Endothelial cell of umbilical vein (primary cell): ENCODE data around the gene ABLIM2. TPM values are rescaled to one million over a fixed set of nuclear protein-coding genes. Genes with fewer than 3 reads are reported as not detected.
A peak's percentile ranks its signal among the peaks of the same experiment; 100 is the strongest.

Experiments used
- BruUV-seq: library from RNA; stranded (reverse); fragments of 400-500 nt; replicated peaks from 2 replicates; lab custom pipeline; 2021; lab: Mats Ljungman, UMichigan
- CTCF ChIA-PET: fragments of 300-600, 350-600 bp; sonication (Branson Sonifier 250); formaldehyde crosslinking; loops from one replicate; lab custom pipeline; 2021; ENCODE audit warnings: antibody characterized with exemption, inconsistent platforms; lab: Charles Lee
- POLR2A ChIA-PET: fragments of 300-600, 350-600 bp; sonication (Branson Sonifier 250); formaldehyde crosslinking; loops from one replicate; lab custom pipeline; 2021; ENCODE audit warnings: antibody characterized with exemption, inconsistent platforms; lab: Charles Lee
- DNase-seq: peaks from one replicate; pipeline ENCODE4 v3.0.0-alpha.2; 2011; ENCODE audit warnings: low read depth, low spot score
- FAIRE-seq: peaks from 2 replicates; lab custom pipeline; 2011; peaks lifted over from hg19 to GRCh38; lab: Jason Lieb, UNC
- H2AFZ ChIP-seq: 2 replicates; pipeline ENCODE4 v1.6.0; 2012; ENCODE audit warnings: low read depth, low read length, control low read depth, inconsistent platforms
- H3K27ac ChIP-seq: 2 replicates; pipeline ENCODE4 v1.5.1; 2011; ENCODE audit warnings: low read depth, mild to moderate bottlenecking, control low read depth, low read length, moderate library complexity; ENCODE audit not compliant: insufficient read depth
- H3K27me3 ChIP-seq, 2 experiments: 2 replicates each; pipeline versions ENCODE4 v1.6.0 to v1.6.1; 2011; ENCODE audit warnings: low read length in 2 of 2, mixed read lengths in 1 of 2; ENCODE audit not compliant: control insufficient read depth in 2 of 2, insufficient read depth in 2 of 2
- H3K36me3 ChIP-seq, 2 experiments: 2 replicates in 1 of 2; 3 replicates in 1 of 2; pipeline ENCODE4 v1.5.1; 2011; ENCODE audit warnings: low read length in 2 of 2, mild to moderate bottlenecking in 1 of 2, moderate library complexity in 1 of 2; ENCODE audit not compliant: control insufficient read depth in 2 of 2, insufficient read depth in 2 of 2; ENCODE audit errors: extremely low read depth in 1 of 2
- H3K4me1 ChIP-seq: 3 replicates; pipeline ENCODE4 v1.5.1; 2011; ENCODE audit warnings: mild to moderate bottlenecking, low read length; ENCODE audit not compliant: control insufficient read depth, insufficient read depth; ENCODE audit errors: extremely low read depth
- H3K4me2 ChIP-seq: 2 replicates; pipeline ENCODE4 v1.6.1; 2011; ENCODE audit warnings: low read length, control low read depth, mixed read lengths; ENCODE audit not compliant: insufficient read depth
- H3K4me3 ChIP-seq, 3 experiments: fragments of 200-600 bp in 1 of 3; sonication (generic), shearing (Covaris generic) in 1 of 3; replicated peaks in 1 of 3; 2 replicates each; pipeline ENCODE4 v1.5.1; 2011 to 2016; ENCODE audit warnings: control low read depth in 3 of 3, low read length in 3 of 3, mild to moderate bottlenecking in 2 of 3, inconsistent platforms in 1 of 3, low read depth in 1 of 3, moderate library complexity in 1 of 3; ENCODE audit not compliant: insufficient read depth in 1 of 3
- H3K79me2 ChIP-seq: 2 replicates; pipeline ENCODE4 v1.6.0; 2012; ENCODE audit warnings: low read length, inconsistent platforms; ENCODE audit not compliant: control insufficient read depth, insufficient read depth
- H3K9ac ChIP-seq: replicated peaks from 2 replicates; pipeline ENCODE3; 2011; ENCODE audit warnings: low read length, control low read depth; ENCODE audit not compliant: insufficient read depth; ENCODE audit errors: extremely low read depth
- H3K9me1 ChIP-seq: replicated peaks from 3 replicates; pipeline ENCODE4 v1.6.0; 2011; ENCODE audit warnings: mild to moderate bottlenecking, low read length; ENCODE audit not compliant: control insufficient read depth, insufficient read depth; ENCODE audit errors: extremely low read depth
- H3K9me3 ChIP-seq: replicated peaks from 2 replicates; pipeline ENCODE4 v1.5.1; 2012; ENCODE audit warnings: low read length, inconsistent platforms; ENCODE audit not compliant: control insufficient read depth, insufficient read depth
- H4K20me1 ChIP-seq: replicated peaks from 2 replicates; pipeline ENCODE3; 2011; ENCODE audit warnings: mild to moderate bottlenecking, low read length; ENCODE audit not compliant: control insufficient read depth, insufficient read depth; ENCODE audit errors: extremely low read depth
- CTCF ChIP-seq, 2 donors: IDR thresholded peaks; 1 replicate in 1 of 2; 2 replicates in 1 of 2; pipeline ENCODE4 v1.5.1; 2011; ENCODE audit warnings: low read length in 2 of 2, mild to moderate bottlenecking in 2 of 2, moderate library complexity in 2 of 2, control low read depth in 1 of 2, inconsistent platforms in 1 of 2, low read depth in 1 of 2; ENCODE audit not compliant: insufficient read depth in 1 of 2; ENCODE audit errors: extremely low read depth in 1 of 2
- EZH2 ChIP-seq: IDR thresholded peaks from 2 replicates; pipeline ENCODE4 v1.6.1; 2012; ENCODE audit warnings: borderline replicate concordance, low read depth, mild to moderate bottlenecking, moderate library complexity, low read length, inconsistent platforms; ENCODE audit not compliant: severe bottlenecking
- FOS ChIP-seq: IDR thresholded peaks from 2 replicates; pipeline ENCODE4 v1.6.1; 2011; ENCODE audit warnings: mild to moderate bottlenecking, low read length, moderate library complexity, borderline replicate concordance; ENCODE audit not compliant: insufficient read depth
- GATA2 ChIP-seq: IDR thresholded peaks from 2 replicates; pipeline ENCODE4 v1.7.0; 2011; ENCODE audit warnings: low read depth, mild to moderate bottlenecking, moderate library complexity, mixed read lengths, low read length; ENCODE audit not compliant: insufficient read length, insufficient read depth
- JUN ChIP-seq: IDR thresholded peaks from 2 replicates; pipeline ENCODE4 v1.6.1; 2011; ENCODE audit warnings: borderline replicate concordance, low read depth; ENCODE audit not compliant: insufficient read length, insufficient read depth
- MAX ChIP-seq: IDR thresholded peaks from 2 replicates; pipeline ENCODE4 v1.6.1; 2011; ENCODE audit not compliant: insufficient read depth, insufficient read length
- MYC ChIP-seq: IDR thresholded peaks from one replicate; pipeline ENCODE4 v1.6.1; 2011; ENCODE audit warnings: mild to moderate bottlenecking, low read depth, low read length
- POLR2A ChIP-seq: IDR thresholded peaks from 2 replicates; pipeline ENCODE4 v1.6.1; 2012; ENCODE audit warnings: low read depth, mild to moderate bottlenecking, control low read depth, low read length
- POLR2AphosphoS5 ChIP-seq: IDR thresholded peaks from 2 replicates; pipeline ENCODE4 v1.6.1; 2012; ENCODE audit warnings: low read depth, mild to moderate bottlenecking, control low read depth, low read length, moderate library complexity; ENCODE audit not compliant: insufficient read depth
- dilution Hi-C: fragments of 300-500 bp; cut with MboI; formaldehyde crosslinking; loops from one replicate; pipeline ENCODE4 v1.15.0; 2019; ENCODE audit warnings: low sequenced_read_pairs; ENCODE audit not compliant: extremely low pct_ligation_motif_present
- intact Hi-C: fragments of 100-400 bp; cut with micrococcal nuclease; formaldehyde crosslinking; loops from one replicate; pipeline ENCODE4 v1.10.0; 2022
- polyA plus RNA-seq, 4 experiments: library from polyadenylated mRNA; depleted of rRNA in 3 of 4; stranded (reverse) in 3 of 4; unstranded in 1 of 4; fragments of >200 nt; gene quantifications; 2 replicates each; pipeline versions ENCODE4 v1.2.1 to v1.2.3, GENCODE V29; 2011 to 2012; ENCODE audit warnings: missing spikeins in 1 of 4
- total RNA-seq: library from RNA; stranded (reverse); gene quantifications from 2 replicates; pipeline ENCODE4 v1.2.3, GENCODE V29; 2021

The ABLIM2 gene
- total and polyA plus RNA-seq, 2 donors (not counting 3 experiments of a cell fraction or from before 2014, with no cell fraction given): 0.28 to 0.66 TPM

GRCh38 chr4:7924163-7924562 is 234.4 kb downstream of the ABLIM2 start:
- Histone ChIP-seq H3K4me3 (no peak overlapping the region), H2AFZ (no peak overlapping the region), H3K9ac (no peak overlapping the region), H4K20me1 (peaks cover 9% of the 10 kb centered on the region), H3K9me3 (no peaks in the 10 kb centered on the region), H3K27ac (no peak overlapping the region), H3K27me3 (no peaks in the 10 kb centered on the region), H3K4me2 (peak overlapping the region; percentile 4), H3K36me3 (peaks cover 4 to 5% of the 10 kb centered on the region in 2 experiments), H3K79me2 (peaks cover 99% of the 10 kb centered on the region), H3K4me1 (peaks cover 28% of the 10 kb centered on the region), H3K9me1 (no peaks in the 10 kb centered on the region)
- CTCF ChIA-PET: interaction anchor here (1.4 to 9.2 kb wide), 4 partner anchors 12 to 120 kb away, joined by 3 to 53 read pairs (median 4); partner anchors contain the start of gene AFAP1
- no TSS peak for BruUV-seq
- TF ChIP-seq POLR2AphosphoS5: no peak
- no peak for TF ChIP-seq FOS
- TF ChIP-seq GATA2: no peak
- no peak for TF ChIP-seq JUN
- TF ChIP-seq MYC: no peak
- no peak for TF ChIP-seq MAX
- TF ChIP-seq EZH2: no peak
- TF ChIP-seq POLR2A: no peak
- no peak for TF ChIP-seq CTCF (IDR thresholded peaks at IDR 0.05; ENCODE audit: extremely low read depth in 1 of 2, insufficient read depth in 1 of 2, low read depth in 1 of 2, low read length in 2 of 2)
- POLR2A ChIA-PET: no interaction called here
- dilution Hi-C loops (no loop called here), intact Hi-C loops (no loop called here)
- no peak for FAIRE-seq
- DNase-seq: no peak
